Karpas-422 (cell line): ENCODE measurements around the gene DDX53. TPM values are rescaled to one million over a fixed set of nuclear protein-coding genes. Genes with fewer than 3 reads are reported as not detected.

Source experiments
- DNase-seq: peaks from one replicate; pipeline ENCODE4 v3.0.0-alpha.2; 2015
- H2AFZ ChIP-seq: fragments of 200-600 bp; sonication (generic); 2 replicates; pipeline ENCODE4 v1.6.1; 2014; ENCODE audit warnings: antibody characterized with exemption, low read length, mixed read lengths
- H3K27ac ChIP-seq: fragments of 200-600 bp; sonication (generic); 2 replicates; pipeline ENCODE4 v1.5.1; 2014; ENCODE audit warnings: mild to moderate bottlenecking, low read length, moderate library complexity
- H3K27me3 ChIP-seq: fragments of 200-600 bp; sonication (generic); 2 replicates; pipeline ENCODE4 v1.6.1; 2014; ENCODE audit warnings: low read length, mixed read lengths
- H3K36me3 ChIP-seq: fragments of 200-600 bp; sonication (generic); 2 replicates; pipeline ENCODE4 v1.6.1; 2014; ENCODE audit warnings: low read length, mixed read lengths; ENCODE audit not compliant: insufficient read depth
- H3K4me1 ChIP-seq: fragments of 200-600 bp; sonication (generic); 2 replicates; pipeline ENCODE4 v1.6.1; 2014; ENCODE audit warnings: mild to moderate bottlenecking, low read length, mixed read lengths
- H3K4me2 ChIP-seq: fragments of 200-600 bp; sonication (generic); 2 replicates; pipeline ENCODE4 v1.6.1; 2014; ENCODE audit warnings: low read length, low read depth, mild to moderate bottlenecking; ENCODE audit not compliant: poor library complexity, severe bottlenecking
- H3K4me3 ChIP-seq: fragments of 200-600 bp; sonication (generic); 2 replicates; pipeline ENCODE4 v1.5.1; 2014; ENCODE audit warnings: mild to moderate bottlenecking, antibody characterized with exemption, low read length, mixed read lengths
- H3K79me2 ChIP-seq: fragments of 200-600 bp; sonication (generic); 2 replicates; pipeline ENCODE4 v1.6.1; 2014; ENCODE audit warnings: mild to moderate bottlenecking, low read length, mixed read lengths
- H3K9ac ChIP-seq: fragments of 200-600 bp; sonication (generic); 2 replicates; pipeline ENCODE4 v1.6.0; 2014; ENCODE audit warnings: low read length
- H3K9me2 ChIP-seq: fragments of 200-600 bp; sonication (generic), shearing (Covaris generic); replicated peaks from 2 replicates; pipeline ENCODE4 v1.6.0; 2014; ENCODE audit warnings: mild to moderate bottlenecking, low read length, moderate library complexity; ENCODE audit not compliant: insufficient read depth
- H3K9me3 ChIP-seq: fragments of 300-700, 200-600 bp; sonication (generic); 2 replicates; pipeline ENCODE4 v1.6.1; 2014; ENCODE audit warnings: low read length, mixed read lengths
- H4K20me1 ChIP-seq: fragments of 200-600 bp; sonication (generic); 2 replicates; pipeline ENCODE4 v1.6.1; 2014; ENCODE audit warnings: mild to moderate bottlenecking, antibody characterized with exemption, low read length, low read depth; ENCODE audit not compliant: insufficient read depth
- total RNA-seq: library from RNA; depleted of rRNA; stranded (reverse); fragments of >200 nt; shearing (Covaris generic); gene quantifications from 2 replicates; pipeline ENCODE4 v1.2.3, GENCODE V29; 2014; ENCODE audit warnings: low replicate concordance; rRNA removed

DDX53 gene
- total RNA-seq = not detected in 2 replicates

GRCh38 chrX:22999696-23000223 lies at the start of gene DDX53:
Gene DDX53 (plus strand): TSS chrX:22999960. CDS start chrX:23000058, 98 bp downstream.
- Histone ChIP-seq H3K4me3 (no peak within 1 kb of the TSS), H3K79me2 (no peaks in the 10 kb centered on the region), H3K4me2 (no peak within 1 kb of the TSS), H3K9me2 (no peaks in the 10 kb centered on the region; the same call in 1 of the 2 replicates), H3K9ac (no peak within 1 kb of the TSS), H3K36me3 (no peaks in the 10 kb centered on the region), H3K27ac (no peak within 1 kb of the TSS), H3K9me3 (no peaks in the 10 kb centered on the region; the same call in 1 of the 2 replicates), H3K27me3 (no peaks in the 10 kb centered on the region), H4K20me1 (no peaks in the 10 kb centered on the region), H3K4me1 (no peaks in the 10 kb centered on the region), H2AFZ (no peak within 1 kb of the TSS)
- DNase-seq = no peak

DNA sequence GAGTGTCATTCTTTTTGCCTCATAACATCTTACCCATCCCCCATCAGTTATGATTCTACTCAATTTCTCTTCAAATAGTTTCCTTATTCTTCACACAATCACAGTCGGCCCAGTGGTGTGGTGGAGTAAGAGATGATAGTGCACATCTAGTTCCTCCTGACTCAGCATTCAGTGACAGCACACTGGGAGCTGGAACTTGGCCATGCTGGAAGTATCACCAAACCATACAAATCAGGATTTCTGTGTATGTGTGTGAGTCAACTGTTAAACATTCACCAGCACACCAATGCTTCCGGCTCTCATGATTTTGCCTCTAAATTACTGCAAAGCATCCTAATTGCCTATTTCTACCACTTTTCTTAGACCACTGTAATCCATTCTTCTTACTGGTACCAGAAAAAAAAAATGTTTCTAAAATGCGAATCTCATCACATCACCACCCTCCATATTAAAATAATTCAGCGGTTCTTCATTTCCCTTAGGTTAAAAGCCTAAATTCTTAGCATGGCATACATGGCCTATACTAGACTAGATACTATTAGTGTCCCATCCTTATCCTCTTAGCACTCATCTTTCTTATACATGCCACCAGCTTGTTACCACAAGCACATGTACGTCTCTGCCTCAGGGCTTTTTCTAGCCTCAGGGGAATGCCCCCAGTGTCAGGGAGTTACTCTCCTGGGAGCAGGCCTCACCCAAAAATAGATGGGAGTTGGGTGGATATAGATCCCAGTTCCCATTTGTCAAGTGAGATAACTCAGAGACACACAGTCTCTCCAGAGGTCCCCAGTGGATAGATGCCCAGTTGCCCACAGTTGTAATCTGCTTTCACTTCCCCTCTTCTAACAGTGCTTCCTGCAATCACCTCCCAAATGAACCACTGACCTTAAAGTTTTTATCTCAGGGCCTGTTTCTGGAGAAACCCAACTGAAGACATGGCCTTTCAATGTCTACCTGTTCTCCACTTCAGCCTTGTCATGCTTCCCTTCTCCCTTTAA lies 49.2 kb upstream of the DDX53 start:
- Histone ChIP-seq H3K36me3 (no peaks in the 10 kb centered on the region), H3K4me1 (no peaks in the 10 kb centered on the region)

GRCh38 chrX:22952010-22952409 lies 47.8 kb upstream of the DDX53 start:
- H4K20me1 ChIP-seq = no peaks in the 10 kb centered on the region
- no peaks in the 10 kb centered on the region for H3K9me3 ChIP-seq
- H3K9me2 ChIP-seq = no peaks in the 10 kb centered on the region
- H3K79me2 ChIP-seq = no peaks in the 10 kb centered on the region
- no peaks in the 10 kb centered on the region for H3K36me3 ChIP-seq
- no peaks in the 10 kb centered on the region for H3K4me1 ChIP-seq
- no peak for DNase-seq
- no peak overlapping the region for H2AFZ ChIP-seq
- no peak overlapping the region for H3K4me2 ChIP-seq
- no peak overlapping the region for H3K27ac ChIP-seq
- H3K4me3 ChIP-seq = no peak overlapping the region
- H3K27me3 ChIP-seq = no peaks in the 10 kb centered on the region
- no peak overlapping the region for H3K9ac ChIP-seq

More for the DNA sequence above, 49.2 kb upstream of the DDX53 start:
- no peaks in the 10 kb centered on the region for H4K20me1 ChIP-seq
- no peak overlapping the region for H3K9ac ChIP-seq
- no peak for DNase-seq
- no peaks in the 10 kb centered on the region for H3K9me2 ChIP-seq
- H3K27me3 ChIP-seq = no peaks in the 10 kb centered on the region
- H2AFZ ChIP-seq = no peak overlapping the region
- no peaks in the 10 kb centered on the region for H3K9me3 ChIP-seq
- H3K4me3 ChIP-seq = no peak overlapping the region
- no peaks in the 10 kb centered on the region for H3K79me2 ChIP-seq
- no peak overlapping the region for H3K27ac ChIP-seq
- no peak overlapping the region for H3K4me2 ChIP-seq

DNA sequence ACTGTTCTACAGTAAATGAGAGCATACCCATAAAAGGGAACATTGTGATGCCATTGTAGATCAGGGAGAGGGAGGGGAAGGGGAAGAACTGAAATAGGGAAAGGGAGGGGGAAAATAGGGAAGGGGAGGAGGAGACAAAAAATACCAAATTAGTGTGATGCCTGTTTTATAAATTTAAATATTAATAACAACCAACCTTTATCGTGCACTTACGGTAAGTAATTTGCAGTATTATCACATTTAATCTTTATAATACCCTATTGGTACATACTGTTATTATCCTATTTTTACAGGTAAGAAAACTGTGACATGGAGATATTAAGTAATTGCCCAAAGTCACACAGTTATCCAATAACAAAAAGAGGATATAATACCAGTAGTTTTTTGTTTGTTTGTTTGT lies 41.5 kb upstream of the DDX53 start:
- no peak overlapping the region for H3K4me3 ChIP-seq
- DNase-seq = no peak
- no peak overlapping the region for H2AFZ ChIP-seq
- H3K27me3 ChIP-seq = no peaks in the 10 kb centered on the region
- no peaks in the 10 kb centered on the region for H3K9me3 ChIP-seq
- H4K20me1 ChIP-seq = no peaks in the 10 kb centered on the region
- no peaks in the 10 kb centered on the region for H3K9me2 ChIP-seq
- H3K9ac ChIP-seq = no peak overlapping the region
- no peaks in the 10 kb centered on the region for H3K36me3 ChIP-seq
- H3K4me1 ChIP-seq = no peaks in the 10 kb centered on the region
- H3K4me2 ChIP-seq = no peak overlapping the region
- no peaks in the 10 kb centered on the region for H3K79me2 ChIP-seq
- H3K27ac ChIP-seq = no peak overlapping the region

- Histone ChIP-seq H4K20me1 (no peaks in the 10 kb centered on the region), H2AFZ (no peak overlapping the region), H3K4me1 (no peaks in the 10 kb centered on the region), H3K4me2 (no peak overlapping the region), H3K9me3 (no peaks in the 10 kb centered on the region), H3K27me3 (no peaks in the 10 kb centered on the region), H3K9ac (no peak overlapping the region), H3K9me2 (no peaks in the 10 kb centered on the region), H3K27ac (no peak overlapping the region), H3K4me3 (no peak overlapping the region), H3K79me2 (no peaks in the 10 kb centered on the region), H3K36me3 (no peaks in the 10 kb centered on the region)
- DNase-seq = no peak
Measured at GRCh38 chrX:22959204-22959920, 40.4 kb upstream of the DDX53 start.

DNA sequence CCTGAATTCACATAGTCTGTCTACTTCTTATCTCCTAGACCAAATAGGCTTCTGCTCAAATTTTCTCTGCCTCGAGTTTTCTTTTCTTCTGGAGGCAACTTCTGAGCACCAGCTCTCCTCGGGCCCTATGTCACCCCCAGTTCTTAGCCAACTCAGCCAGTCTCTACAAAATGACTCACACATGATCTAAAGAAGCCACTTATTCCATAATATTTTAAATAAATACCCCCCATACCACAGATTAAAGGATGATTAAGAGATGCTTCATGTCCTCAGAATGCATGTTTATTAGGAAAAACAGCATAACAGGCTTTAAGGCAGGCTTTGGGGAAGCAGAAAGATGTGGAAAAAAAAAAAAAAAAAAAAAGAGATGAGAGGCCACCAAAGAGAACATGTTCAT lies 36.6 kb upstream of the DDX53 start:
- H3K4me3 ChIP-seq = no peak overlapping the region
- no peaks in the 10 kb centered on the region for H3K79me2 ChIP-seq
- H3K4me2 ChIP-seq = no peak overlapping the region
- H3K27me3 ChIP-seq = no peaks in the 10 kb centered on the region
- no peak overlapping the region for H2AFZ ChIP-seq
- no peak overlapping the region for H3K9ac ChIP-seq
- H3K36me3 ChIP-seq = no peaks in the 10 kb centered on the region
- no peaks in the 10 kb centered on the region for H3K4me1 ChIP-seq
- no peak overlapping the region for H3K27ac ChIP-seq
- DNase-seq = no peak
- no peaks in the 10 kb centered on the region for H3K9me3 ChIP-seq
- H4K20me1 ChIP-seq = no peaks in the 10 kb centered on the region
- no peaks in the 10 kb centered on the region for H3K9me2 ChIP-seq

GRCh38 chrX:22968494-22968893 lies 31.3 kb upstream of the DDX53 start:
- Histone ChIP-seq H2AFZ (no peak overlapping the region), H3K36me3 (no peaks in the 10 kb centered on the region), H3K4me3 (no peak overlapping the region), H3K27me3 (no peaks in the 10 kb centered on the region), H3K9me3 (no peaks in the 10 kb centered on the region), H3K79me2 (no peaks in the 10 kb centered on the region), H4K20me1 (no peaks in the 10 kb centered on the region), H3K4me1 (no peaks in the 10 kb centered on the region), H3K9me2 (no peaks in the 10 kb centered on the region), H3K4me2 (no peak overlapping the region), H3K27ac (no peak overlapping the region), H3K9ac (no peak overlapping the region)
- DNase-seq = no peak

GRCh38 chrX:22969411-22969810 lies 30.3 kb upstream of the DDX53 start:
- Histone ChIP-seq H3K9ac (no peak overlapping the region), H3K36me3 (no peaks in the 10 kb centered on the region), H3K27ac (no peak overlapping the region), H3K9me3 (no peaks in the 10 kb centered on the region), H3K27me3 (no peaks in the 10 kb centered on the region), H3K79me2 (no peaks in the 10 kb centered on the region), H3K4me2 (no peak overlapping the region), H3K9me2 (no peaks in the 10 kb centered on the region), H3K4me1 (no peaks in the 10 kb centered on the region), H2AFZ (no peak overlapping the region), H4K20me1 (no peaks in the 10 kb centered on the region), H3K4me3 (no peak overlapping the region)
- DNase-seq = no peak
